BLaER1 treated with 17β-estradiol and CSF1 and Interleukin-3, amounts not matched to agents 10 nM and 100 nM (cell line): Measurements from ENCODE around the gene MME.
A peak's percentile ranks its signal among the peaks of the same experiment; 100 is the strongest.

Experiments used
- H3K27ac ChIP-seq, 11 experiments: shearing (Covaris generic); formaldehyde crosslinking; 2 replicates each; pipeline ENCODE4 v1.8.1; 2022
- H3K27me3 ChIP-seq, 11 experiments: shearing (Covaris generic); formaldehyde crosslinking; 2 replicates each; pipeline ENCODE4 v1.8.1; 2022
- H3K36me3 ChIP-seq, 11 experiments: shearing (Covaris generic); formaldehyde crosslinking; 2 replicates each; pipeline ENCODE4 v1.8.1; 2022
- H3K4me1 ChIP-seq, 10 experiments: shearing (Covaris generic); formaldehyde crosslinking; 2 replicates each; pipeline ENCODE4 v1.8.1; 2022
- H3K4me2 ChIP-seq, 11 experiments: shearing (Covaris generic); formaldehyde crosslinking; 2 replicates each; pipeline ENCODE4 v1.8.1; 2022
- H3K4me3 ChIP-seq, 10 experiments: shearing (Covaris generic); formaldehyde crosslinking; 2 replicates each; pipeline ENCODE4 v1.8.1; 2022
- H3K9ac ChIP-seq, 11 experiments: shearing (Covaris generic); formaldehyde crosslinking; 2 replicates each; pipeline ENCODE4 v1.8.1; 2022
- H3K9me3 ChIP-seq, 11 experiments: shearing (Covaris generic); formaldehyde crosslinking; replicated peaks in 1 of 11; 2 replicates each; pipeline ENCODE4 v1.8.1; 2022
- H4K20me1 ChIP-seq, 11 experiments: shearing (Covaris generic); formaldehyde crosslinking; 2 replicates each; pipeline ENCODE4 v1.8.1; 2022
- Cebpa-rat ChIP-seq, 11 experiments: shearing (Covaris generic); IDR thresholded peaks; 2 replicates each; pipeline ENCODE4 v1.8.1; 2022

MME gene

GRCh38 chr3:155164306-155164705, 84.2 kb downstream of the MME start:
- H3K9me3 ChIP-seq = no peaks in the 10 kb centered on the region
- H3K36me3 ChIP-seq = no peaks in the 10 kb centered on the region; a peak in 1 of 22 replicates

GRCh38 chr3:155166441-155166840, 86.3 kb downstream of the MME start:
- H3K4me2 ChIP-seq = no peak overlapping the region
- no peak overlapping the region for H3K9ac ChIP-seq
- TF ChIP-seq Cebpa-rat (IDR thresholded peaks at IDR 0.05) = no peak
- H4K20me1 ChIP-seq = no peaks in the 10 kb centered on the region
- H3K4me1 ChIP-seq = no peaks in the 10 kb centered on the region
- no peaks in the 10 kb centered on the region for H3K27me3 ChIP-seq
- H3K4me3 ChIP-seq = no peak overlapping the region
- peaks cover 0 to 6% (median 0%) of the 10 kb centered on the region in 11 experiments; a peak in 3 of 22 replicates for H3K36me3 ChIP-seq
- no peaks in the 10 kb centered on the region; a peak in 1 of 22 replicates for H3K9me3 ChIP-seq
- no peak overlapping the region for H3K27ac ChIP-seq

More at GRCh38 chr3:155164306-155164705, 84.2 kb downstream of the MME start:
- Histone ChIP-seq H3K27me3 (no peaks in the 10 kb centered on the region), H3K27ac (no peak overlapping the region), H4K20me1 (no peaks in the 10 kb centered on the region), H3K4me1 (no peaks in the 10 kb centered on the region), H3K4me2 (no peak overlapping the region), H3K4me3 (no peak overlapping the region), H3K9ac (no peak overlapping the region)
- TF ChIP-seq Cebpa-rat (IDR thresholded peaks at IDR 0.05) = no peak

DNA sequence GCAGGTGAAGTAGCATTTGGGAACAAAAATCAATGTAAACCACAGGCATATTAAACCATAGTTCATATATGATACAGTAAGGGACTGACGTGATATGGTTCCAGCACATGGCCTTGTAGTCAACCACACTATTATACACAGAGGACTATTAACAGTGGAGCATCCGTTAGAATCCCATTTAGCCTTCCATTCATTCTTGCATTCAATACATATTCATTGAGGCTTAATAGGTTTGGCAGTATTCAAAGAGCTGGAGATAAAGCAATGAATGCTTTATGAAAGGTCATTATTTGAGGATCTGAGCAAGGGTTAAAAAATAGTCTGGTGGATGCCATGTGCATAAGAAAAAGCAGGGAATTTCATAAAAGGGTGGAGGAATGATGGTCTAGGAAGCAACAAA, 89.1 kb downstream of the MME start:
- Histone ChIP-seq H3K27ac (no peak overlapping the region), H3K4me3 (no peak overlapping the region), H3K4me2 (no peak overlapping the region), H3K36me3 (peaks cover 0 to 6% (median 0%) of the 10 kb centered on the region in 11 experiments; a peak in 4 of 22 replicates), H3K27me3 (no peaks in the 10 kb centered on the region), H3K9me3 (no peaks in the 10 kb centered on the region; a peak in 1 of 22 replicates), H3K4me1 (no peaks in the 10 kb centered on the region), H4K20me1 (no peaks in the 10 kb centered on the region), H3K9ac (no peak overlapping the region)
- no peak for TF ChIP-seq Cebpa-rat (IDR thresholded peaks at IDR 0.05)

- Histone ChIP-seq H3K9me3 (no peaks in the 10 kb centered on the region; a peak in 2 of 22 replicates), H3K4me1 (peaks cover 0 to 1% (median 0%) of the 10 kb centered on the region in 10 experiments; a peak in 5 of 20 replicates), H3K9ac (no peak overlapping the region), H3K36me3 (peaks cover 0 to 6% (median 0%) of the 10 kb centered on the region in 11 experiments; a peak in 4 of 22 replicates), H3K4me2 (no peak overlapping the region), H3K27me3 (no peaks in the 10 kb centered on the region), H4K20me1 (no peaks in the 10 kb centered on the region), H3K27ac (no peak overlapping the region), H3K4me3 (no peak overlapping the region)
- no peak for TF ChIP-seq Cebpa-rat (IDR thresholded peaks at IDR 0.05)
Measured at GRCh38 chr3:155173771-155174170, 93.7 kb downstream of the MME start.

GRCh38 chr3:155178810-155179436, 98.8 kb downstream of the MME start:
- H3K4me1 ChIP-seq = peaks cover 0 to 12% (median 4%) of the 10 kb centered on the region in 10 experiments; a peak in 11 of 20 replicates
- no peaks in the 10 kb centered on the region for H4K20me1 ChIP-seq
- no peak overlapping the region for H3K27ac ChIP-seq
- no peak overlapping the region for H3K4me3 ChIP-seq
- H3K27me3 ChIP-seq = no peaks in the 10 kb centered on the region
- H3K36me3 ChIP-seq = no peaks in the 10 kb centered on the region; a peak in 1 of 22 replicates
- H3K9ac ChIP-seq = no peak overlapping the region
- peak overlapping the region in 4 of 11 experiments; percentile 3 to 19 (median 15); a peak in 6 of 22 replicates for H3K4me2 ChIP-seq
- H3K9me3 ChIP-seq = no peaks in the 10 kb centered on the region; a peak in 2 of 22 replicates
- TF ChIP-seq Cebpa-rat (IDR thresholded peaks at IDR 0.05) = no peak

- peaks cover 4 to 17% (median 9%) of the 10 kb centered on the region in 10 experiments; a peak in 16 of 20 replicates for H3K4me1 ChIP-seq
- no peak overlapping the region for H3K27ac ChIP-seq
- H3K4me3 ChIP-seq = no peak overlapping the region
- H3K27me3 ChIP-seq = no peaks in the 10 kb centered on the region
- H4K20me1 ChIP-seq = no peaks in the 10 kb centered on the region
- no peaks in the 10 kb centered on the region; a peak in 2 of 22 replicates for H3K9me3 ChIP-seq
- H3K36me3 ChIP-seq = no peaks in the 10 kb centered on the region; a peak in 1 of 22 replicates
- TF ChIP-seq Cebpa-rat (IDR thresholded peaks at IDR 0.05) = no peak
- H3K4me2 ChIP-seq = peak overlapping the region in 3 of 11 experiments; percentile 3 to 17 (median 13); a peak in 5 of 22 replicates
- no peak overlapping the region for H3K9ac ChIP-seq
Measured at GRCh38 chr3:155179437-155179827, 99.3 kb downstream of the MME start.

DNA sequence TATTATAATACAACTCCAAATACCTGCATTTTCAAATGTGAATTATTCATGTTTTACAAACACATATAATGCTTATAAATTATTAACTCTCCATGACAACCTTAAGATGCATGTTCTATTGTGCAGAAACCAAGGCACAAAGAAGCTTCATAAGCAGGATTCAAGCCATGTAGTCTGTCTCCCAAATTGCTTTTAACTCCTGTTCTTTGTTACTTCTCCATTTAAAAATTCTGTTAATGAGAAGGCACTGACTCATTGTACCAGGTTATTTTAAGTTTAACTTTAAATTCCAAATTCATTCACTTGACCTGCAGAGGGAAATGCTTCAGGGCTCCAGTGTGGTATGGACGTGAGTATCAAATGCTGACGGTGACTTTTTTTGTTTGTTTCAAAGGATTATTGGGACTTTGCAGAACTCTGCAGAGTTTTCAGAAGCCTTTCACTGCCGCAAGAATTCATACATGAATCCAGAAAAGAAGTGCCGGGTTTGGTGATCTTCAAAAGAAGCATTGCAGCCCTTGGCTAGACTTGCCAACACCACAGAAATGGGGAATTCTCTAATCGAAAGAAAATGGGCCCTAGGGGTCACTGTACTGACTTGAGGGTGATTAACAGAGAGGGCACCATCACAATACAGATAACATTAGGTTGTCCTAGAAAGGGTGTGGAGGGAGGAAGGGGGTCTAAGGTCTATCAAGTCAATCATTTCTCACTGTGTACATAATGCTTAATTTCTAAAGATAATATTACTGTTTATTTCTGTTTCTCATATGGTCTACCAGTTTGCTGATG, 100.0 kb downstream of the MME start:
- no peaks in the 10 kb centered on the region for H4K20me1 ChIP-seq
- peaks cover 7 to 21% (median 11%) of the 10 kb centered on the region in 10 experiments; a peak in 16 of 20 replicates for H3K4me1 ChIP-seq
- no peak overlapping the region for H3K9ac ChIP-seq
- no peak overlapping the region for H3K4me2 ChIP-seq
- no peaks in the 10 kb centered on the region for H3K27me3 ChIP-seq
- H3K9me3 ChIP-seq = no peaks in the 10 kb centered on the region; a peak in 2 of 22 replicates
- no peak overlapping the region for H3K4me3 ChIP-seq
- no peak overlapping the region for H3K27ac ChIP-seq
- no peak for TF ChIP-seq Cebpa-rat (IDR thresholded peaks at IDR 0.05)
- H3K36me3 ChIP-seq = no peaks in the 10 kb centered on the region; a peak in 1 of 22 replicates

DNA sequence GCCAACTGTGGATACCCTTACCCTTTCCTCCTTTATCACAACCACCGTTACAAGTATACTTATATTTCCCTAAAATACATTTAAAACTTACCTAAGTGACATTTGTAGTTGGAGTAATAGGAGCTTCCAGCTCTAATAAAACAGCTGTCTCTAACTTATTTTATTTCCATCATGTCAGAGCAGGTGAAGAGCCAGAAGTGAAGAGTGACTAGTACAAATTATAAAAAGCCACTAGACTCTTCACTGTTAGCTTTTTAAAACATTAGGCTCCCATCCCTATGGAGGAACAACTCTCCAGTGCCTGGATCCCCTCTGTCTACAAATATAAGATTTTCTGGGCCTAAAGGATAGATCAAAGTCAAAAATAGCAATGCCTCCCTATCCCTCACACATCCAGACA, 102.3 kb downstream of the MME start:
- Histone ChIP-seq H4K20me1 (no peaks in the 10 kb centered on the region), H3K9me3 (no peaks in the 10 kb centered on the region; a peak in 2 of 22 replicates), H3K27me3 (no peaks in the 10 kb centered on the region), H3K4me2 (no peak overlapping the region), H3K9ac (no peak overlapping the region), H3K36me3 (no peaks in the 10 kb centered on the region; a peak in 1 of 22 replicates), H3K27ac (no peak overlapping the region), H3K4me1 (peaks cover 7 to 21% (median 11%) of the 10 kb centered on the region in 10 experiments; a peak in 16 of 20 replicates), H3K4me3 (no peak overlapping the region)
- no peak for TF ChIP-seq Cebpa-rat (IDR thresholded peaks at IDR 0.05)

DNA sequence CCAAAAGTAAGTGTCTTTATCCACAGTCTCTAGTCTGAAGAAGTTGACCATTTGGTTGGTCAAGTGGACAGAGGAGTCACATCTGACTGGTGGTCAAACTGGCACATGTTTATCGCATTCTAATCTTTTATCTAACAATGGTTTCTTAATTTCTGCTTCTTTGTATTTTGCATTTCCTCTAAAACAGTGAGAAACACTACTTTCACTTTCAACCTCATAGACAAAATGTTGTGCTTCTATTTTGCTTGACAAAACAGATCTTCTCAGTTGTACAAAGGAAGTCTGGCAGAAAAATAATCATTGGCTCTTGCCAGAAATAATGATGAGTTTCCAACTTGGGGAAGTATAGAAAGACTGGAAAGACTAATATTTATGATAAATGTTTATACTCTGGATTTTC, 103.9 kb downstream of the MME start:
- TF ChIP-seq Cebpa-rat (IDR thresholded peaks at IDR 0.05) = no peak
- H3K9ac ChIP-seq = no peak overlapping the region
- H4K20me1 ChIP-seq = no peaks in the 10 kb centered on the region
- peaks cover 7 to 18% (median 11%) of the 10 kb centered on the region in 10 experiments; a peak in 16 of 20 replicates for H3K4me1 ChIP-seq
- no peaks in the 10 kb centered on the region; a peak in 1 of 22 replicates for H3K9me3 ChIP-seq
- H3K27ac ChIP-seq = peak overlapping the region in 8 of 11 experiments; percentile 1 to 63 (median 46); a peak in 13 of 22 replicates
- no peaks in the 10 kb centered on the region for H3K27me3 ChIP-seq
- H3K4me2 ChIP-seq = peak overlapping the region; percentile 16 to 68 (median 32); a peak in 19 of 22 replicates
- no peak overlapping the region for H3K4me3 ChIP-seq
- no peaks in the 10 kb centered on the region for H3K36me3 ChIP-seq
